Epithelial cell of proximal tubule (primary cell): ENCODE results near the gene NUAK1. TPM values are rescaled to one million over a fixed set of nuclear protein-coding genes. Genes with fewer than 3 reads are reported as not detected.
A peak's percentile ranks its signal among the peaks of the same experiment; 100 is the strongest.
"Not testable (repeated sequence)": the region's sequence is repeated elsewhere in the genome, so short reads cannot be mapped to it uniquely, and the experiment has no call there.

ENCODE experiments used
- DNase-seq: peaks from one replicate; pipeline ENCODE4 v3.0.0-alpha.2; 2011; ENCODE audit warnings: low read depth
- H3K4me3 ChIP-seq: 2 replicates; pipeline ENCODE4 v1.5.1; 2011; ENCODE audit warnings: low read depth, mild to moderate bottlenecking, low read length
- total RNA-seq: library from RNA; depleted of rRNA; stranded (reverse); fragments of >200 nt; gene quantifications from 2 replicates; pipeline ENCODE4 v1.2.3, GENCODE V29; 2015
- TF ChIP-seq, protein P1 (sequence below): conservative IDR thresholded peaks from 2 replicates; pipeline ENCODE4 v1.5.1; 2012; ENCODE audit warnings: low read depth, mild to moderate bottlenecking, low read length

NUAK1 gene
- total RNA-seq, 1 donor from 2014 or later, result 34.5 TPM

DNA sequence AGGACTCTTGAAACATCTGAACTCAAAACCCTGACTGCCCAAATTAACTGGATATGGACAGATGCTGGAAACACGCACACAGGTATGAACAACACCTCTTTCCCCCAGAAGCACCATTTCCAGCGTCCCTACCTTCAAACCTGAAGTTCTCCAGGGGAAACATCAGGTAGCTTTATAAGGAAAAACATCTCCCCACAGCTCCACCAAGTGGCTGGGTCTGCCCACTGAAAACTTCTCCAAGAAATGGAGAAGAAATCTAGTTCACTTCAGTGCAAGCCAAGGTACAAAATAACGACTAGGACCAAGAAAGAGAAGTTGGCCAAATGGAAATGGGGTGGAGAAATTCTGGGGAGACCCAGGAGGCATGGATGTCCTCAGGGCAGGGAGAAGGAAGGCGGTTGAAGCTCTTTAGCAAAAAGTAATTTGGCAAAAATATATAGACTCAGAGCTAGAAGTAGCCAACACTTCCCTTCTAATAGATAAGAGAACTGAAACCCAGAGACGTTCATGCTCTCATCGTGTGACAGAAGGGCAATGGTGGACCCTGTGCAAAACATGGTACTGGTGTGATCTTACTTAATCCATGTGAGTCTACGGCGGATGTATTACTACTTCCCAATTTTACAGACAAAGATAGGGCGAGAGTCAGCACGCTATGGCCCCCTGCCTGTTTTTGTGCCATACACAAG is 10.5 kb upstream of the NUAK1 start:
- TF ChIP-seq, protein P1, sequence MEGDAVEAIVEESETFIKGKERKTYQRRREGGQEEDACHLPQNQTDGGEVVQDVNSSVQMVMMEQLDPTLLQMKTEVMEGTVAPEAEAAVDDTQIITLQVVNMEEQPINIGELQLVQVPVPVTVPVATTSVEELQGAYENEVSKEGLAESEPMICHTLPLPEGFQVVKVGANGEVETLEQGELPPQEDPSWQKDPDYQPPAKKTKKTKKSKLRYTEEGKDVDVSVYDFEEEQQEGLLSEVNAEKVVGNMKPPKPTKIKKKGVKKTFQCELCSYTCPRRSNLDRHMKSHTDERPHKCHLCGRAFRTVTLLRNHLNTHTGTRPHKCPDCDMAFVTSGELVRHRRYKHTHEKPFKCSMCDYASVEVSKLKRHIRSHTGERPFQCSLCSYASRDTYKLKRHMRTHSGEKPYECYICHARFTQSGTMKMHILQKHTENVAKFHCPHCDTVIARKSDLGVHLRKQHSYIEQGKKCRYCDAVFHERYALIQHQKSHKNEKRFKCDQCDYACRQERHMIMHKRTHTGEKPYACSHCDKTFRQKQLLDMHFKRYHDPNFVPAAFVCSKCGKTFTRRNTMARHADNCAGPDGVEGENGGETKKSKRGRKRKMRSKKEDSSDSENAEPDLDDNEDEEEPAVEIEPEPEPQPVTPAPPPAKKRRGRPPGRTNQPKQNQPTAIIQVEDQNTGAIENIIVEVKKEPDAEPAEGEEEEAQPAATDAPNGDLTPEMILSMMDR, result peak; percentile 81
- H3K4me3 ChIP-seq, result no peak overlapping the region
- DNase-seq, result no peak

DNA sequence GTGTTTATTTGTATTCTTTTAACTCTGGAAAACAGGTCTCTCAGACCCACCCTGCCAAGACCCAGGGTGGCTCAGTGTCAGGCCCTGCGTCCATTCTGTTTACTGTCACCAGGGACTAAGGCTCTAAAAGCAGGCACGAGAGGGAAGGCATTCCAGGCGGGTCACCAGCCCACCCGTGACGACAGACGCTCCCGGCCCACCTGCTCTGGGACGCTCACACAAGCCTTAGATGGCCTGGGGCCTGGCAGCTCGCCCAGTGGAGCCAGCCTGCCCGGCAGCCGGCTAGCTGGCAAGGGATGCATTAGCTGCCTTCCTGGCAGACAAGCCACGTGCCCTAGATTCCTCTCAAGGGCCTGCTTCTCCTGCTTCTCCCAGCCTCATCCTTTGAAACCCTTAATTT is 9.2 kb upstream of the NUAK1 start:
- TF ChIP-seq, protein P1, result no peak
- no peak for DNase-seq
- H3K4me3 ChIP-seq, result no peak overlapping the region

DNA sequence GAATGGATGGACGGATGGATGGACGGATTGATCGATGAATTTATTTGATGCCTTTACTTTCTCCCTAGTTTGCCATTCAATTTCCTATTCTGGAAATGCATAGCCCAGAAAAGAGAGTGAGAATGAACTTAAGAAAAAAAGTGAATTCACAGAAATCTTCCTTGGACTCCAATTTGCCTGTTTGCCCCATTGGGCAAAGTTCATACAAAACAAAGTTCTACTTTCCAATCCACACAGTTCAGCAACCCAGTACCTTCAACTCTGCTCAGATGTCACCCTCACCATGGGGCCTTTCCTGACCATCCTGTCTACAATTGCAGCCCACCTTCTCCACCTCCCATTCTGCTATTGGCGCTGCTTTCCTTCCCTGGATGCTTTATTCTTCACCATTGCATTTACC is 8.2 kb upstream of the NUAK1 start:
- TF ChIP-seq, protein P1, result no peak
- DNase-seq, result no peak

DNA sequence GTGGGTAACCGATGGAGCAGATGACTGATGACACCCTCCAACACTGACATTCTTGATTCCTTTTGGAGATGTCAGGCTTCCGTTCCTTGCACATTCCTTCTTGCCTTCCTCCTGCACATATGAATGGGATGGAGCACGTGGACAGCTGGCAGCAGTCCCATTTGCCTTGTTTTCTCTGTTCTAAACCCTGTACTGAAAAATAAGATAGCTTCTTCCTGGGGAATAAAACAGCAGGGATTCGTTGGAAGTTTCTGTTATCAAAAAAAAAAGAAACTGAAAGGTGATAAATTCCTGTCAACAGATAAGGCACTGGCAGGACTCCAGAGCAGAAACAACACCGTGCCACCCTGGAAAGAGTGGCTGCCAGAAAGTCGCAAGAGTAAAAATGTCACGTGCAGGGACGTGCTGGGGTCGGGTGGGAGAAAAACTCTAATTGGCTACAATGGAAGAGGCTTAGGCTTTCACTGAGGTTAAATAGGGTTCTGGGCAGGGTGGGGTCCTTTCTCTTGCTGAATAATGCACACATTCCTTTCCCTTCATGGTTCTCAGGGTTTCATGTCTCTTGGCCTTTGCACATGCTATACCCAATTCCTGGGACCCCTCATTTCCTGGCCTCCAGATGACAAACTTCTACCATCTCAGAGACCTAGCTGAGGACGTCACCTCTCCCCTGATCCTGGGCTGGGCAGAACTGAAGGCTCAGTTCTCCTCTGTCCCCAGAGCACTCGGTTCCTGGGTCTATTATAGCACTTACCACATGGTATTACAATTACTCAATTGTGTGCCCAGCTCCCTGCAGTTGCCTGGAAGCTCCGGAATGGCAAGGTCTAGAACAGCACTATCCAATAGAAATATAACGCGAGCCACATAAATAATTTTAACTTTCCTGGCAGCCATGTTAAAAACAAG is 7.0 kb upstream of the NUAK1 start:
- no peak for DNase-seq

More for the DNA sequence above, 8.2 kb upstream of the NUAK1 start:
- H3K4me3 ChIP-seq, result no peak overlapping the region

DNA sequence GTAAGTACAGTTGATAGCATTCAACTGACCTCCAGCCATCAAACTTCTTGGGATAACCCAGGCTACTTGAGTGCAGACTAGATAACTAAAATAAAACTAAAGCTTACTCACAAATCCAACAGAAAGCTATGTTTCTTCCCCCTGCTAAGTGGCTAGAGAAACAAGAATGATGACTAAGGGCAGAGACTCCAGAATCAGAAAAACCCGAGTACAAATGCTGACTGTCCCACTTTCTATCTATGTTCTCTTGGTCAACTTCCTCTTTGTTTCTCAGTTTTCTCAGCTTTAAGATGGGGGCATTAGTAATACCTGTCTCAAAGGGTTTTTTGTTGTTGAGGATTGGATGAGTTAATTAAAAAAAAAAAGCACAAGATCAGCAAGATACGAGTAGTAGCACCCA is 6.1 kb upstream of the NUAK1 start:
- TF ChIP-seq, protein P1, result no peak
- H3K4me3 ChIP-seq, result no peak overlapping the region
- no peak for DNase-seq

More for the DNA sequence above, 7.0 kb upstream of the NUAK1 start:
- TF ChIP-seq, protein P1, result no peak
- H3K4me3 ChIP-seq, result no peak overlapping the region

DNA sequence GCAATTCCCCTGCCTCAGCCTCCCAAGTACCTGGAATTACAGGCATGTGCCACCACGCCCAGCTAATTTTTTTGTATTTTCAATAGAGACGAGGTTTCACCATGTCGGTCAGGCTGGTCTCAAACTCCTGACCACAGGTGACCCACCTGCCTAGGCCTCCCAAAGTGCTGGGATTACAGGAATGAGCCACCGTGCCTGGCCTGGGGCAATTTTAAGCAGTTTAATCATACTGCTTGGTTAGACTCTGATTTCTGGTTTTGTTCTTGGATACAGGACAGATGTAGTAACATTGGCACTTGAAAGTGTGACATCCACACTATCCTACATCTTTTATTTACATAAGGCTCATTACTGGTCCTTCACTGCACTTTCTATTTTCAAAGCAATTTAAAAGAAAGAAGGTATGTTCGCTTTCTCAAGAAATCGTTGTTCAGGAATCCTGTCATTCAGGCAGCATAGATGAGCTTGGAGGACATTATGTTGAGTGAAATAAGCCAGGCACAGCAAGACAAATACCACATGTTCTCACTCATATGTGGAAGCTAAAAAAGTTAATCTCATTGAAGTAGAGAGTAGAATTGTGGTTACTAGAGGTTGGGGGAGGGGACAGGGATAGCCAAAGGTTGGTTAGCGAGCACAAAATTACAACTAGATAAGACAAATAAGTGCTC is 4.0 kb upstream of the NUAK1 start:
- H3K4me3 ChIP-seq, result no peak overlapping the region
- TF ChIP-seq, protein P1, result no peak
- DNase-seq, result no peak

DNA sequence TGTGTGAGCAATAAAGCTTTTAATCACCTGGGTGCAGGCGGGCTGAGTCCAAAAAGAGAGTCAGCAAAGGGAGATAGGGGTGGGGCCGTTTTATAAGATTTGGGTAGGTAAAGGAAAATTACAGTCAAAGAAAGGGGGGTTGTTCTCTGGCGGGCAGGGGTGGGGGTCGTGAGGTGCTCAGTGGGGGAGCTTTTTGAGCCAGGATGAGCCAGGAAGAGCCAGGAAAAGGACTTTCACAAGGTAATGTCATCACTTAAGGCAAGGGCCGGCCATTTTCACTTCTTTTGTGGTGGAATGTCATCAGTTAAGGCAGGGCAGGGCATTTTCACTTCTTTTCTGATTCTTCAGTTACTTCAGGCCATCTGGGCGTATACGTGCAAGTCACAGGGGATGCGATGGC is 3.2 kb upstream of the NUAK1 start:
- DNase-seq, H3K4me3 ChIP-seq: not testable (repeated sequence)
